HG02981 (cell line): ENCODE results near the gene GJA5.
"Not testable (repeated sequence)": the region's sequence is repeated elsewhere in the genome, so short reads cannot be mapped to it uniquely, and the experiment has no call there.

Experiments
- ATAC-seq: cut with Tn5 transposase; IDR thresholded peaks from one replicate; pipeline ENCODE4 v1.9.1; 2021; ENCODE audit warnings: mild to moderate bottlenecking, moderate library complexity; ENCODE audit not compliant: unreplicated experiment

GJA5 gene

DNA sequence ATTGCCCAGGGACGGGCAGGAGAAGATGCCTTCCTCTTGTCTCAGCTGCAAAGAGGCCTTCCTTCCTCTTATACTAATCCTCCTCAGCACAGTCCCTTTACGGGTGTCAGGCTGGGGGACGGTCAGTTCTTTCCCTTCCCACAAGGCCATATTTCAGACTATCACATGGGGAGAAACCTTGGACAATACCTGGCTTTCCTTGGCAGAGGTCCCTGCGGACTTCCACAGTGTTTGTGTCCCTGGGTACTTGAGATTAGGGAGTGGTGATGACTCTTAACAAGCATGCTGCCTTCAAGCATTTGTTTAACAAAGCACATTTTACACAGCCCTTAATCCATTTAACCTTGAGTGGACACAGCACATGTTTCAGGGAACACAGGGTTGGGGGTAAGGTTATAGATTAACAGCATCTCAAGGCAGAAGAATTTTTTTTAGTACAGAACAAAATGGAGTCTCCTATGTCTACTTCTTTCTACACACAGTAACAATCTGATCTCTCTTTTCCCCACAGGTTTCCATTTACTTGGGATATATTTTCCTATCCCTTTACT, 26.0 kb downstream of the GJA5 start:
- not testable (repeated sequence) for ATAC-seq

DNA sequence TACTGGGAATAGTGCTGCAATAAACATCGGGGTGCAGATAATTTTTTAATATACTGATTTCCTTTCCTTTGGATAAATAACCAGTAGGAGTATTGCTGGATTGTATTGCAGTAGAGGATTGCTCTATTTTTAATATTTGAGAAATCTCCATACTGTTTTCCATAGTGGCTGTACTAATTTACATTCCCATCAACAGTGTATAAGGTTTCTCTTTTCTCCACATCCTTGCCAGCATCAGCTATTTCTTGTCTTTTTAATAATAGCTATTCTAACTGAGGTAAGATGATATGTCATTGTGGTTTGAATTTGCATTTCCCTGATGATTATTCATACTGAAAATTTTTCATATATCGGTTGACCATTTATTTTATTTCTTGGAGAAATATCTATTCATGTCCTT, 31.1 kb downstream of the GJA5 start:
- no peak for ATAC-seq

DNA sequence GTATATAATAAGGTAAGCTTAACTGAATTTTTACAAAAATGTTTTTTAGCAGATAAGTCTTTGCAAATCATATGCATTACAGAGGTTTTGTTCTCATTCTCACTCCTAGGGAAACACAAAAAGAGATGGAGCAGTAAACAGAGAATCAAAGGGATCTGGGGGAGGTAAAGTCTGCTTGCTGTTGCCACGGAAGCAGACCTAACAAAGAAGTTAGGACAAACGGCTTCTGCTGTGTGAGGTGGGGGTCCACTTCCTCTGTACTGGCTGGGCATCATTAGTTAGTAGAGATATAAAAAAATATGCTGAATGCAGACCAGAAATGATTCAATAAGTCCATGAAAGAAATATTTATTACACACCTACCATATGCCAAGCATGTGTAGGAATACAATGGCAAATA, 34.2 kb downstream of the GJA5 start:
- no peak for ATAC-seq

DNA sequence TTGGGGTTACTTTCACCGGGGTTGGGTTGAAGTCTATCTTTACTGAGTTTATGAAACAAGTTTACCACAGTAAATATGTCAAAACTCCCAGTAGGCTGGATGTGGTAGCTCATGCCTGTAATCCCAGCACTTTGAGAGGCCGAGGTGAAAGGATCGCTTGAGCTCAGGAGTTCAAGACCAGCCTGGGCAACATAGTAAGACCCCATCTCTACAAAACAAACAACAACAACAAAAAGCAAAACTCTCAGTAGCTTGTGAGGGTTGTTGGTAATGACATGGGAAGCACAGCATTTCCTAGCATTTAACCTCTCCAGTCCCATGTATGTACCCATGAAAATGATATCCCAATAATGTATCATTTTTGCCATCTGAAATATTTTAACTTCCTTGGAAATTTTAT, 34.7 kb downstream of the GJA5 start:
- no peak for ATAC-seq

DNA sequence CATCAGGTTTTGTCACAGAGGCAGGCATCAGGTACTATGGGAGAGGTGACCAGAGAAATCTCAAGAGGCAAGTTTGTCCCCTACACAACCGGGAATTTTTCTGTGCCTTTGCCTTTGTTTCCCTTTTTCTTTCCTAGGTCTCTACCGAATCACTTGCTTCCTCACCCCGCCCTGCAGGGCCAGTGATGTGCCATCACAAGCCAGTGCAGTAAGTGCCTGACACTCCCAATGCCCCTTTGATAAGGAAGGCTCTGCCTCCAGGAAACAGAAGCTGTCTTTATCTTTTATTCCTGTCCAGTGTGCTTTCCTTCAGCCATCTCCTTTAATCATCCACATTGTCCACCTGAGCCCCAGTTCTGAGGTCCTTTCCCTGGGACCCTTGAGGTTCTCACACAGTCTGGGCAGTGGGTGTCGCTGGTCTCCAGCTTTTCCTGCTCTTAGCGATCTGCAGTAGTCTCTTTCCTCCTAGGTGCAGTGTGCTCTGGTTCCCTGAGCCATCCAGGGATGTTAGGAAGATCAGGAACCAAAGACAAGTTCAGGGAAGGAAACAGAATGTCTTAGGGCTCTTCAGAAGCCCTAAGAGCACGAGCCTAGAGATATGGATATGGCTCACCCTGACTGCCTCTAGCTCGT, 36.6 kb downstream of the GJA5 start:
- ATAC-seq: no peak

DNA sequence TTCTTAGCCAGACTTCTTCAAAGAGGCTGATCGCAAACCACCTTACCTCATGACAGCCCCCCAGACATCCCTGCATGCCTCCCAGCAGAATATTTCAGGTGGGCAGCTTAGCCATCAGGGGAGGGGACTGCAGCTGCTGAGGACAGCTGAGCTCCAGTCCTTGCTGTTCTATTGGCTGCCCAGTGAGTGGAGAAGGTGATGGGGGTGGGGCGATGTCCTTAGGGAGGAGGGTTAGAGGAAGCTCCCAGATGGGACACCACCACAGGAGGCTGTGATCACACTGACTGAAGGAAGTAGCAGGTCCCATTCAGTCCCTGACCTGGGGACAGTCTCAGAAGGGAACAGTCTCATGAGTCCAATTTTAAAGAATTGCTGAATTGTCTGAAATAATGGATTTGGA, 38.3 kb downstream of the GJA5 start:
- no peak for ATAC-seq

DNA sequence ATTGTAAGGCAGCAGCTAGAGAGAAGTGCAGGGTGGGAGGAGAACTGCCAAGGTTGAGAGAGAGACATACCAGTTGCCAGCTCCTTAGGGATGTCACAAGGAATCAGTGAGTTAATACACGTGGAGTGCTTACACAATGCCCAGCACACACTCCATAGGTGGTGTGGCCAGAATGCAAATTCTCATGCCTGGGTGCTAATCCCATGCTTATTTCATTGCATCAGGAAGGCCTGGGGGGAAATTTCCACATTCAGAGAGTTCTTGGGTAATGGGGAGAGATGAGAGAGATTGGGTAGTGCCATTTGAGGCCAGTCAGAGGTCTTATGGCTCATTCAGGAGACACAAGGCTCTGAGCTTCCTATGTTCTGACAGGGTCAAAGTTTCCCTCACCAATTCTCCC, 38.7 kb downstream of the GJA5 start:
- ATAC-seq: no peak

DNA sequence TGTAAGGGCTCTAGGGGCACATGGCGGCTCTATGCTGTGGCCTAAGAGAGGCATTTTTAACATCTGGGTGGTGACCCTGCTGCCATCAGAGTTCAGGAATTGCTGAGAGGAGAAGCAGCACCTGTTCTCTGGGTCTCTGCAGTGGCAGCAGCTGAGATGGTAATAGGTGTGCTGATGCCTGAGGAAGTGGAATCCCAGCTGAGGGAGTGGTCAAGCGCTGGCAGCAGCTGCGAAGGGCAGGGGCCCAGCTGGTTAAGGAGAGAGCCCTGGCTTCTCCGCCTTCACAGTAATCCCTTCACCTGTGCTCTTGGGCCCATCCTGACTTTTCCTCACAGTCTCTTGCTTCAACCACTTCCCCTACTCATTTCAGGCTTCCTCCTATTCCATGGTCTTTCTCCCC, 39.8 kb downstream of the GJA5 start:
- ATAC-seq: no peak

DNA sequence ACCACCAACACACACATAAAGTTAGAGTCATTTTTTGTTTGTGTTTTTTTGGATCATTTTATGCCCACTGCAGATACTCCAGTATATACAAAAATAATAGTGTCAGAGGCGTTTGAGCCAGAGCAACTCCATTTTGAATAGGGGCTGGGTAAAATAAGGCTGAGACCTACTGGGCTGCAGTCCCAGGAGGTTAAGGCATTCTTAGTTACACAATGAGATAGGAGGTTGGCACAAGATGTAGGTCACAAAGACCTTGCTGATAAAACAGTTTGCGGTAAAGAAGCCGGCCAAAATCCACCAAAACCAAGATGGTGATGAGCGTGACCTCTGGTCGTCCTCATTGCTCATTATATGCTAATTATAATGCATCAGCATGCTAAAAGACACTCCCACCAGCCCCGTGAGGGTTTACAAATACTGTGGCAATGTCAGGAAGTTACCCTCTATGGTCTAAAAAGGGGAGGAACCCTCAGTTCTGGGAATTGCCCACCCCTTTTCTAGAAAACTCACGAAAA, 40.6 kb downstream of the GJA5 start:
- no peak for ATAC-seq

DNA sequence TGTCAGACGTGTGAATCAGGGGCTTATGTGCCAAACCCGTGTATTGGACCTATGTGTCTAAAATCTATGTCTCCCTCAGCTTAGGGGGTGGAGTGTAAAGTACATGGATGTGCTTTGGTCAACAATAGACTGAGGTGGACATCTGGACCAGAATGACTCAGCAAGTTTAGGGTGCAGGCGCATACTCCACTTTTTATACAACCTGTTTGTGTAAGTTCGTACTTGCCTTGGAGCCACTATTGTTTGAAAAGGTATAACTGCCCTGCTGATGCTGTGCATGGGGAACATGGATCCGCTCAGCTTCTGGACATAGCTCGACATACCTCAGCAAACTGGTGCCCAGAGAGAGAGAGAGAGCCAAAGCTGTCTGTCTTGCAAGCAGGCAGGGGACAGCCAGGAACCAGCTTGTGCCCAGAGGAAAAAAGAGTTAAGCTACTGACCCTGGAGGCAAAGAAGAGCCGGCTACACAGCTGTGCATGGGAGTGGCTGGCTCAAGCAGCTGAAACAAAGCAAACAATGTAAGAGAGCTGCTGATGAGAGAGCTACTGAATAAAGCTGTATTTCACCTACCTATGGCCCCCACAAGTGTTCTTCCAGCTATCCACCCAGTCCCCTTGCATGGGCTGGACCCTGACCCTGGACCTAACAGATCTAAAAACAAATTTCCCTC, 41.2 kb downstream of the GJA5 start:
- no peak for ATAC-seq

DNA sequence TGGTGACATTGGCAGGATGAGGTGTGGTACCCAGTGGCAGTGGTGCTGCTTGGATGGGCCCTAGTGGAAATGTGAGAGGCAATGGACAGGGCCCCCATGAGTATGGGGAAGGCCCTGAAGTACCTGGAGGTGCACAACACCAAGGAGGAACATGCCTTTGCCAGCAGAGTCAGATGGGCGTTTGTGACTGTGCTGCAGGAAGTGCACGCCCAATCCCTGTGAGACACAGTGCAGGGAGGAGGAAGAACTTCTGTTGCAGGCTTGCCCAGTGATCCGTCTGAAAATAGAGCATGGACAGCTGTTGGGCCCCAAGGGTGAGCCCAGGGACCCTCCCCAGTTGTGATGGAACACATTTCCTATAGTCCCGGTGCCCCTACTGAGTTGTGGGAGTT, 42.7 kb downstream of the GJA5 start:
- ATAC-seq: no peak

DNA sequence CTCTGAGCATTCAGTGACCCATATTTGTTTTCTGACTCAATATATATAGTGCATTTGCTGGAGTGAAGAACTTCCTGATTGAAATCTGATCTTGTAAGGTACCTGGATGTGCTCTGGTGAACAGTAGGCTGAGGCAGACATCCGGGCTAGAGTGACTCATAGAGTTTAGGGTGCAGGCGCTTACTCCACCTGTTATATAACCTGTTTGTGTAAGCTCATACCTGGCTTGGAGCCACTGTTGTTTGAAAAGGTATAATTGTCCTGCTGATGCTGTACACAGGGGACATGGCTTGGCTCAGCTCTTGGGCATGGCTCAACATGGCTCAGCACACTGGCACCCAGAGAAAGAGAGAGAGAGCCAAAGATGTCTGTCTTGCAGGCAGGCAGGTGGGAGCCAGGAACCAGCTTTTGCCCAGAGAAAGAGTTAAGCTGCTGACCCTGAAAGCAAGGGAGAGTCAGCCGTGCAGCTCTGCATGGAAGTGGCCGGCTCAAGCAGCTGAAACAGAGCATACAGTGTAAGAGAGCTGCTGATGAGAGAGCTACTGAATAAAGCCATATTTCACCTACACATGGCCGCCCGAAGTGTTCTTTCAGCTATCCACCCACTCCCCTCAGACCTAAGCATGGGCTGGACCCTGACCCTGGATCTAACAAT, 43.2 kb downstream of the GJA5 start:
- no peak for ATAC-seq

DNA sequence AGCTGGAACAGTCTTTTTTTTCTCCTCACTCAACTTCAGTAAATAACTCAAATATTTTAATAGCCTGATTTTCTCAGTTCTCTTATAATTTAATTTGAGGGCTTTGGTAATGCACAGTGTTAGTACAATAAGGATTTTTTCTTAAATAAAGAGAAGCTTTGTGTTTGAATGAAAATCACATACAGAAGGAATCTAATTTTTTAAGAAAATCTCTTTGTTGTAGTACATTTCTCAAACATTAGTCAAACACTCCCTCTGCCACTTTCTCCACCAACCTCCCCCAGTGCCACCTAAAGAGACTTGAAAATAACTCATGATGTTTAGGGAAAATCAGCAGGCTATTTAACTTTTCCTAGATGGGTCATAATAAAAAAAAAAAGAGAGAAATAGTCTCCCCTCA, 47.8 kb downstream of the GJA5 start:
- no peak for ATAC-seq
